Astrocyte (in vitro differentiated cells and primary cell): ENCODE results near the gene GNG12. TPM values are rescaled to one million over a fixed set of nuclear protein-coding genes. Genes with fewer than 3 reads are reported as not detected.
A peak's percentile ranks its signal among the peaks of the same experiment; 100 is the strongest.

ENCODE experiments used
- DNase-seq: peaks from one replicate; pipeline ENCODE4 v3.0.0-alpha.2; 2010; ENCODE audit warnings: low read depth
- FAIRE-seq: peaks from 2 replicates; lab custom pipeline; 2011; peaks lifted over from hg19 to GRCh38; lab: Jason Lieb, UNC
- H2AFZ ChIP-seq: 2 replicates; pipeline ENCODE4 v1.6.0; 2012; ENCODE audit warnings: low read depth, low read length, inconsistent platforms
- H3K27ac ChIP-seq: 2 replicates; pipeline ENCODE4 v1.5.1; 2011; ENCODE audit warnings: low read depth, low read length, inconsistent platforms
- H3K27me3 ChIP-seq: 2 replicates; pipeline ENCODE4 v1.6.0; 2011; ENCODE audit warnings: low read length, inconsistent platforms; ENCODE audit not compliant: insufficient read depth
- H3K36me3 ChIP-seq: 2 replicates; pipeline ENCODE4 v1.5.1; 2011; ENCODE audit warnings: low read length, inconsistent platforms; ENCODE audit not compliant: insufficient read depth
- H3K4me1 ChIP-seq: 2 replicates; pipeline ENCODE4 v1.5.1; 2011; ENCODE audit warnings: low read length, inconsistent platforms; ENCODE audit not compliant: insufficient read depth
- H3K4me2 ChIP-seq: 2 replicates; pipeline ENCODE4 v1.6.0; 2012; ENCODE audit warnings: low read length, inconsistent platforms
- H3K4me3 ChIP-seq: 2 replicates; pipeline ENCODE4 v1.5.1; 2011; ENCODE audit warnings: low read depth, mild to moderate bottlenecking, low read length, inconsistent platforms; ENCODE audit not compliant: insufficient read depth
- H3K79me2 ChIP-seq: 2 replicates; pipeline ENCODE4 v1.6.0; 2012; ENCODE audit warnings: mild to moderate bottlenecking, low read length, inconsistent platforms; ENCODE audit not compliant: insufficient read depth
- H3K9ac ChIP-seq: 2 replicates; pipeline ENCODE4 v1.6.0; 2012; ENCODE audit warnings: mild to moderate bottlenecking, low read length, inconsistent platforms
- H3K9me3 ChIP-seq: 2 replicates; pipeline ENCODE4 v1.5.1; 2012; ENCODE audit warnings: low read depth, mild to moderate bottlenecking, low read length, inconsistent platforms; ENCODE audit not compliant: insufficient read depth
- H4K20me1 ChIP-seq: 2 replicates; pipeline ENCODE4 v1.6.0; 2012; ENCODE audit warnings: low read length, inconsistent platforms; ENCODE audit not compliant: insufficient read depth
- H3K27ac Mint-ChIP-seq: one replicate; pipeline ENCODE4 v1.8.0; 2021; ENCODE audit warnings: mild to moderate bottlenecking, mixed read lengths; ENCODE audit not compliant: unreplicated experiment
- H3K27me3 Mint-ChIP-seq: one replicate; pipeline ENCODE4 v1.8.0; 2021; ENCODE audit warnings: low read depth, mixed read lengths; ENCODE audit not compliant: unreplicated experiment
- H3K36me3 Mint-ChIP-seq: one replicate; pipeline ENCODE4 v1.8.0; 2021; ENCODE audit warnings: low read depth, mixed read lengths; ENCODE audit not compliant: unreplicated experiment
- H3K4me1 Mint-ChIP-seq: one replicate; pipeline ENCODE4 v1.8.0; 2021; ENCODE audit warnings: low read depth, mixed read lengths; ENCODE audit not compliant: unreplicated experiment
- H3K4me3 Mint-ChIP-seq: one replicate; pipeline ENCODE4 v1.8.0; 2021; ENCODE audit warnings: mild to moderate bottlenecking, moderate library complexity, mixed read lengths; ENCODE audit not compliant: unreplicated experiment
- H3K9me3 Mint-ChIP-seq: one replicate; pipeline ENCODE4 v1.8.0; 2021; ENCODE audit warnings: mild to moderate bottlenecking, mixed read lengths; ENCODE audit not compliant: unreplicated experiment
- EZH2 ChIP-seq: IDR thresholded peaks from 2 replicates; pipeline ENCODE4 v1.6.1; 2012; ENCODE audit warnings: mild to moderate bottlenecking, low read length, inconsistent platforms; ENCODE audit not compliant: insufficient read depth
- total RNA-seq: library from RNA; stranded (reverse); gene quantifications from 2 replicates; pipeline ENCODE4 v1.2.1, GENCODE V29; 2021
- TF ChIP-seq, protein P1 (sequence below): IDR thresholded peaks from 2 replicates; pipeline ENCODE4 v1.5.1; 2011; ENCODE audit warnings: low read depth, mild to moderate bottlenecking, inconsistent platforms, low read length, moderate library complexity; ENCODE audit not compliant: insufficient read depth

The GNG12 gene
- total RNA-seq, 1 donor from 2014 or later: 101 TPM

DNA sequence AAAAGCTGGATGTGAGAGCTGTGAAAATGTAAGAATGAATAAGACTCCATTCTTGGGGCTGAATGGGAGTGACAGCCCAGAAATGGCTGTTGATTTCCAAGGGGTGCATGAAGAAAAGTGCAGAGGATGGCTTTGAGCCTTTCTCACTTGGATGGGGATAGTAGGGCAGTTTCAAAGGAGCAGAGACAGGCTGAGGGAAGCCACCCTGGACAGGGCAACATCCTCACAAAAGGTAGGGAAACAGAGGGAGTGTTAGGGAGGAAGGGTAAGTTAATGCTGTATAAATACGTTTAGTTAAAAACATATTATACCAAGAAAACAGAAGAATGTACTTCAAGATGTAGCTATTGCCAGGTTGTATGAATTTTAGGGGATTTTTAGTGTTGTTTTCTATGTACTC, 110.1 kb downstream of the GNG12 start:
- Histone ChIP-seq H3K27ac (peak overlapping the region; percentile 24), H3K4me2 (peak overlapping the region; percentile 70), H3K36me3 (no peaks in the 10 kb centered on the region), H3K4me1 (peaks cover 52% of the 10 kb centered on the region), H3K9me3 (no peaks in the 10 kb centered on the region), H3K79me2 (peaks cover 72% of the 10 kb centered on the region), H3K27me3 (no peaks in the 10 kb centered on the region), H4K20me1 (peaks cover 46% of the 10 kb centered on the region), H3K4me3 (no peak overlapping the region), H3K9ac (no peak overlapping the region), H2AFZ (no peak overlapping the region)
- TF ChIP-seq, protein P1, sequence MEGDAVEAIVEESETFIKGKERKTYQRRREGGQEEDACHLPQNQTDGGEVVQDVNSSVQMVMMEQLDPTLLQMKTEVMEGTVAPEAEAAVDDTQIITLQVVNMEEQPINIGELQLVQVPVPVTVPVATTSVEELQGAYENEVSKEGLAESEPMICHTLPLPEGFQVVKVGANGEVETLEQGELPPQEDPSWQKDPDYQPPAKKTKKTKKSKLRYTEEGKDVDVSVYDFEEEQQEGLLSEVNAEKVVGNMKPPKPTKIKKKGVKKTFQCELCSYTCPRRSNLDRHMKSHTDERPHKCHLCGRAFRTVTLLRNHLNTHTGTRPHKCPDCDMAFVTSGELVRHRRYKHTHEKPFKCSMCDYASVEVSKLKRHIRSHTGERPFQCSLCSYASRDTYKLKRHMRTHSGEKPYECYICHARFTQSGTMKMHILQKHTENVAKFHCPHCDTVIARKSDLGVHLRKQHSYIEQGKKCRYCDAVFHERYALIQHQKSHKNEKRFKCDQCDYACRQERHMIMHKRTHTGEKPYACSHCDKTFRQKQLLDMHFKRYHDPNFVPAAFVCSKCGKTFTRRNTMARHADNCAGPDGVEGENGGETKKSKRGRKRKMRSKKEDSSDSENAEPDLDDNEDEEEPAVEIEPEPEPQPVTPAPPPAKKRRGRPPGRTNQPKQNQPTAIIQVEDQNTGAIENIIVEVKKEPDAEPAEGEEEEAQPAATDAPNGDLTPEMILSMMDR: no peak
- TF ChIP-seq EZH2: no peak
- Mint-ChIP-seq H3K36me3 (peaks cover 7% of the 10 kb centered on the region), H3K27ac (no peak overlapping the region), H3K9me3 (no peaks in the 10 kb centered on the region), H3K27me3 (no peaks in the 10 kb centered on the region), H3K4me3 (no peak overlapping the region), H3K4me1 (peaks cover 24% of the 10 kb centered on the region)
- no peak for DNase-seq
- FAIRE-seq: no peak

DNA sequence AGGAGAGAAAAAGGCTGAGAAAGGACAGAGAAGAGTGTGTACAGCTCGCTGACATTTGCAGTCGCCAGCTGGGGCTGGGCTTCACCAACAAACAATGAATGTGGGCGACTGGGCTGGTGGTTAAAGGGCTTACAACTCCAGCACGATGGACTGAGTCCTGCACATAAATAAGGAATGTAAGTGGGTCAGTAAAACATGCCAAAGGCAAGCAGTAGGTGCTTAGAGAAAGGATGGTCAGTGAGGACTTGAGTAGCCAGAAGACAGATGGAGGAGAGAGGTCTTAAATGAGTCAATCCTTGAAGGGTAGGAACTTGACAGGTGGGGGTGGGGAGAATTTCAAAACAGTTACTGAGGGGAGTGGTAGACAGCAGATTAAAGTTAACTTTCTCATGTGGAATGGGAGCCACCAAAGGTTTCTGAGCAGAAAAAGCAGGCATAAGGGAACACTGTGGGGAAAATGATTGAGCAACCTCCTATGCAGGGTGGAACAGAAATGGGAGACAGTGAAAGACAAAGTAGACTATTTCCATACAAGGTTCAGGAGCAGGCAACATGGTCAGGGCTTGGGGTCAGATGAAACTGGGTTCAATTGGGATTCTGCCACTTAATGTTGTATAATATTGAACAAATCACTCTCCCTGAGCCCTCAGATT, 110.8 kb downstream of the GNG12 start:
- H3K9me3 Mint-ChIP-seq: no peaks in the 10 kb centered on the region
- Histone ChIP-seq H3K4me2 (peak overlapping the region; percentile 49), H3K27ac (peak overlapping the region; percentile 28)

More for the DNA sequence above, 110.8 kb downstream of the GNG12 start:
- H3K4me1 Mint-ChIP-seq: peaks cover 29% of the 10 kb centered on the region
- Histone ChIP-seq H3K9me3 (no peaks in the 10 kb centered on the region), H3K79me2 (peaks cover 72% of the 10 kb centered on the region), H3K9ac (peak overlapping the region; percentile 9), H3K27me3 (no peaks in the 10 kb centered on the region), H4K20me1 (peaks cover 52% of the 10 kb centered on the region), H3K4me1 (peaks cover 52% of the 10 kb centered on the region), H2AFZ (no peak overlapping the region), H3K36me3 (no peaks in the 10 kb centered on the region), H3K4me3 (no peak overlapping the region)
- no peak overlapping the region for H3K27ac Mint-ChIP-seq
- DNase-seq: peak; percentile 84
- no peaks in the 10 kb centered on the region for H3K27me3 Mint-ChIP-seq
- no peak for TF ChIP-seq EZH2
- TF ChIP-seq, protein P1: no peak
- FAIRE-seq: no peak
- H3K36me3 Mint-ChIP-seq: peaks cover 5% of the 10 kb centered on the region
- H3K4me3 Mint-ChIP-seq: no peak overlapping the region
